LNCAP (cell line): ENCODE data around the gene CDH15.

Experiments
- TF ChIP-seq, protein P1 (sequence below): fragments of 450-650 bp; IDR thresholded peaks from 2 replicates; pipeline ENCODE4 v1.5.1; 2017; ENCODE audit warnings: mild to moderate bottlenecking

CDH15 gene

DNA sequence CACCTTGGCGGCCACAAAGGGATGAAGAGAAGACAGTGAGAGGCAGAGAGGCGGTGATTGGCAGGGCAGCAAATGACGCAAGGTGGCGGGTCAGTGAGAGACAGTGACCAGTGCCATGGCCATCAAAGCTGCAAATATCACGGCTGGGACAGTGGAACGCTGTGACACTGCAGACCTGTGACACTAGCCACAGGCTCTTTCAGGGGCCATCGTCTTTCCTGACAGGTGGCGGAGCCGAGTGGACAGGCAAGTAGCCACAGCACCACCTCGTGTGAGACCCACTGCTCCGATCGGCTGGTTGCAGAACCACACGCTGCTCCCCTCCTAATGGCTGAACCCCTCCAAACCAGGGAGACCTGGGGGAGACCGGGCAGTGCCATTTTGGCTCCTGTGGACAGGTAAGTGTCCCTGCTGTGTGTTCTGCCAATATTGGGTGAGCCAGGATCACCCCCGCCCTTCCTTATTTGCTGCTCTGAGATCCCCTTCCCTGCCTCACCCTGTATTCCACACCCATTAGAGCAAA, 38.0 kb downstream of the CDH15 start:
- TF ChIP-seq, protein P1, sequence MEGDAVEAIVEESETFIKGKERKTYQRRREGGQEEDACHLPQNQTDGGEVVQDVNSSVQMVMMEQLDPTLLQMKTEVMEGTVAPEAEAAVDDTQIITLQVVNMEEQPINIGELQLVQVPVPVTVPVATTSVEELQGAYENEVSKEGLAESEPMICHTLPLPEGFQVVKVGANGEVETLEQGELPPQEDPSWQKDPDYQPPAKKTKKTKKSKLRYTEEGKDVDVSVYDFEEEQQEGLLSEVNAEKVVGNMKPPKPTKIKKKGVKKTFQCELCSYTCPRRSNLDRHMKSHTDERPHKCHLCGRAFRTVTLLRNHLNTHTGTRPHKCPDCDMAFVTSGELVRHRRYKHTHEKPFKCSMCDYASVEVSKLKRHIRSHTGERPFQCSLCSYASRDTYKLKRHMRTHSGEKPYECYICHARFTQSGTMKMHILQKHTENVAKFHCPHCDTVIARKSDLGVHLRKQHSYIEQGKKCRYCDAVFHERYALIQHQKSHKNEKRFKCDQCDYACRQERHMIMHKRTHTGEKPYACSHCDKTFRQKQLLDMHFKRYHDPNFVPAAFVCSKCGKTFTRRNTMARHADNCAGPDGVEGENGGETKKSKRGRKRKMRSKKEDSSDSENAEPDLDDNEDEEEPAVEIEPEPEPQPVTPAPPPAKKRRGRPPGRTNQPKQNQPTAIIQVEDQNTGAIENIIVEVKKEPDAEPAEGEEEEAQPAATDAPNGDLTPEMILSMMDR = no peak

DNA sequence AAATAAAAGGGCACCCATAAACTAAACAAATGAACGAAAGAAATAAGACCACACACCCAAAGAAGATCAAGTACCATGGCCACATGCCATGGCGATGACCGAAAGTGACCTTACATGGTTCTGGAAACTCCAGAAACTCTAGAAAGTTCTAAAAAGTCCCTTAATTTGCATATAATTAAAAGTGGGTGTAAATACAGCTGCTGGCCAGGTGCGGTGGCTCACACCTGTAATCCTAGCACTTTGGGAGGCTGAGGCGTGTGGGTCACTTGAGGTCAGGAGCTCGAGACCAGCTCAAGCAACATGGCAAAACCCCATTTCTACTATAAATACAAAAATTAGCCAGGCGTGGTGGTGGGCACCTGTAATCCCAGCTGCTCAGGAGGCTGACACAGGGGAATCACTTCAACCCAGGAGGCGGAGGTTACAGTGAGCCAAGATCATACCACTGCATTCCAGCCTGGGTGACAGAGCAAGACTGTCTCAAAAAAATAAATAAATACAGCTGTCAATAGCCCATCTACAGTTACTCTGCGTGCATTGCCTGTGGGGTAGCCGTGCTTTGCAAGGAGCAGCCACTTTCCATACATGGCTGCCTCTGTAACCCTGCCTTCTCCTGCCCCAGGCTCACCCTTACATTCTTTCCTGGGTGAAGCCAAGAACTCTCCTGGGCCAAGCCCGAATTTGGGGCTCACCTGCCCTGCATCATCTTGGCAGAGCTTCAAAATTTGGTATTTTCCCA, 38.8 kb downstream of the CDH15 start:
- TF ChIP-seq, protein P1 = no peak

DNA sequence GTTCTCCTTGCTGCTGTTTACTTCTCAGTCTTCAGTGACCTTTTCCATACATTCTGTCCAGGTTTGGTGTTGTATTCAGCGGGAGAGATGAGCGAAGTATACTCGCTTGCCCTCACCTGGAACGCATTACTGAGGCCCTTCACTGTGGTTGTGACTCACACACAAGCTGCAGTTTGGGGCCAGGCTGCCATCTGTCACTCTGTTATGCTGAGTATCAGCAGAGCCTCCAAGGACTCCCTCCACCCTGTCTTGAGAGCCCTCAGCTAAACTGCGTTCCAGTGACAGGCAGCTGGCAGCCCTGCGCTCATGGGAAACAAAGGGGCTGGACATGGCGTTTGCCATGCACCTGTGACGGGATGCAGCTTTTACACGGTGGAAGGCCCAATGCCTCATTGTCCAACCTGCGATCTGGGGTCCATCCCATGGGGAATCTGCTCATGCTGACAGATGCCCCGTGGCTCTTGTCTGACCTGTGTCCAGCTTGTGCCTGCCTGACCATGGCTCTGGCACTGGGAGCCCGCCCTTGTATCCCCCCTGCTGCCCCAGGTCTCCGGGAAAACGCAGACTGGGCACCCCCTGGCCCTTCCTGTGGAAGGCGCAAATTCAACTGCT, 39.5 kb downstream of the CDH15 start:
- TF ChIP-seq, protein P1 = no peak

DNA sequence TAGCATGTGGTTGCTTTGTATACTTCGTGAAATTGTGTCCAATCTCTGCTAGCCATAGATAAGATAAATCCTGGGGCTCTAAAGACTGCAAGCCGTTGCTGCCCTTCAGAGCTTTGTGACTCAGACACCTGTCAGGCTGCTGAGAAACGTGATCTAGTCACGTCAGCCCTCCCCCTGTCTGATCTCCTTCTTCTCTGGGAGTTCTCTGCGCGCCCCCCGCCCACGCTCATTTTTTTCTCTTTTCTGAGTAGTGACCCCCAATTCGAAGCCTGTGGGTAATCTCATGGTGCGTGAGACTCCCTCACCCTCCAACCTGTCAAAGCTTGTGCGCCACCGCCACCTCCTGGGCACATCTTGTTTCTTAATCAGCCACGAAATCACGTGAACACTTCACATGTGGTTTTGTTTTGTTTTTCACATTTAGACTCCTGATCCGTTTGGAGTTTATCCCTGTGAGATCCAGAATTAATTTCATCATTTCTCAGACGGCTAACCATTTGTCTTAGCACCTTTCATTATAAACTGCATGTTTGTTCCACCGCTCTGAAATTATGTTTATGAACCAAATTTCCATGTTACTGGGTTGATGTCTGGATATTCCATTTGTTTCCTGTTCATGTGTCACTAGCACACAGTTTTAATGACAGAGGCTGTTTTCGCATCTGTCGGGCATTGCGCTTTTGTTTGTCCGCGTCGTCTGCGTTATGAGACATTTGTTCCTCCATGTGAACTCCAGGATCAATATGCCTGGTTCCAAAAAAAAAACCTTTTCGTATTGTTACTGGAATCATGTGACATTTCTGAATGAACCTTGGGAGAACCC, 45.0 kb downstream of the CDH15 start:
- TF ChIP-seq, protein P1 = peak; percentile 68

DNA sequence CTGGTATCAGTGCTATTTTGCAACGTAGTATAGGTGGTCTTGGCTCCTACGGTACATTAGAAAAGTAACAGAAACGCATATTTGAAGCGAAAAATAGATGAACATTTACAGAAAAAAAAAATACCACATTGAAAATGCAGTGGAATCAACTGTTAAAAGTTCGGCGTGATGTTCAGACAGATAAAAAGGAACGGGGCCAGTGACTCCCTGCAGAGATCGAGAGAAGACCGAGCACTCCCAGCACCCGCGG, 45.5 kb downstream of the CDH15 start:
- TF ChIP-seq, protein P1 = no peak

DNA sequence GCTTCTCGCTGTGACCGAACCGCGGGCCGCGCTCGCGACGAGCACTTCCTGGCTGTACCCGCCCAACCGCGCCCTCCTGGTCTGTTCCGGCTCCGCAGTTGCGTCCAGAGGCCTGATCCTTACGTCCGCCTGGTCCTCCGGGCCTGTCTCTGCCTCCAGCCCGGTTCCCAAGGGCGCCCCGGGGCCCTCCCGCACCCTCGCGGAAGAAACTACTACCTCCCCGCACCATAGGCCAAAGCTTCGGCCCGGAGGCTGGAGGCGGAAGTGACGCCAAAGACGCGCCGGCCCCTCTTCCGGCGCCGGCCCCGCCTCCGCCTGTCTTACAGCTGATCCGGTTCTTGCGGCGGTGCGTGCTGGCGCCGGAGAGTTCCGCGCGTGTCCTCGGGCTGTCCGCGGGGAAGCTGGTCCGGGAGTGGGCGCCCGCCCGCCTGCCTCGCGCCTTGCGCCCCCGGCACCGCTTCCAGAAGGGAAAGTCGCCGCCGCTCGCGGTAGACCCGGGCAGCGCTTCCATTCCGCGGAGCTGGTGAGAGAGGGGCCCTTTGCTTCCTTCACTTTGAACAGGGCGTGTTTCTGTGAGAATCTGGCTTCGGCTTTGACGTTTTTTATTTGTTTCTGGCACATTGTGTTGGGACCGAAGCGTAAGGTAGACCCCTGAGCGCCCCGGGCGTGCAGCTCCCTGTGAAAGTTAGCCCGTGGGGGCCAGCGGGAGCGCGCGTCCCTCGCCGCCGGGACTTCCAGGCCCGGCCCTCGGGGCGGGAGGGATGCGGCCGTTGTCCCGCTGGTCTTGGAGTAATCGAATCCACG, 46.0 kb downstream of the CDH15 start, which contains the start of gene ZNF778:
Gene ZNF778 (plus strand): TSS at position 316 of the 804 bp plus-strand sequence. CDS start 3,425 bp downstream, outside the sequence.
- TF ChIP-seq, protein P1 = no peak

DNA sequence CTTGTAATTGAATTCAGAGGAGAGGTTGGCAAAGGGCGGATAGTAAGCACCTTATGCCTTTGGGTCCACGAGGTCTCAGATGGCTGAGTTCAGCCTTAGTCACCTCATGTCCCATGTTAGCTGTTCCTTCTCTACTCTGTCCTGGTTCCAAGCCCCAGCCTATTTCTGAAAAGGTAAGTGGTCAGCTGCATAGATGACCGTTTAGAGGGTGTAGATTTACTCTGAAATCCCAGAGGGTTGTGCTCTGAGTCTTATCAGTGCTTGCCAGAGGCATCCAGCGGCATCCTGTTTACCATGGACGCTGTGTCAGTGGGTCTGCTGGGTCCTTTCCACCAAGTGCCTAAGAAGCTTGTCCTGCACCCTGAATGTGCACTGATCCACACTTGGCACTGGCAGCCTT, 47.8 kb downstream of the CDH15 start:
- TF ChIP-seq, protein P1 = no peak
